Cardiac muscle cell (in vitro differentiated cells and primary cell): Measurements from ENCODE around the gene VAMP5. TPM values are rescaled to one million over a fixed set of nuclear protein-coding genes. Genes with fewer than 3 reads are reported as not detected.
"Not testable (repeated sequence)": the region's sequence is repeated elsewhere in the genome, so short reads cannot be mapped to it uniquely, and the experiment has no call there.

Experiments used
- DNase-seq, 2 donors: peaks; one replicate each; pipeline versions ENCODE4 v3.0.0 to v3.0.0-alpha.2; 2010 to 2017; ENCODE audit warnings: low read depth in 1 of 2, low spot score in 1 of 2
- H3K27ac ChIP-seq: fragments of 200-600 bp; sonication (generic); 2 replicates; pipeline ENCODE4 v1.5.1; 2016
- H3K27me3 ChIP-seq: fragments of 200-600 bp; sonication (generic); 2 replicates; pipeline ENCODE4 v1.6.0; 2016; ENCODE audit warnings: control low read depth
- H3K36me3 ChIP-seq: fragments of 200-600 bp; sonication (generic); 2 replicates; pipeline ENCODE4 v1.5.1; 2016; ENCODE audit warnings: control low read depth
- H3K4me1 ChIP-seq: fragments of 200-600 bp; sonication (generic); 2 replicates; pipeline ENCODE4 v1.8.1; 2017; ENCODE audit warnings: low read depth, mild to moderate bottlenecking, mixed run types
- H3K4me3 ChIP-seq: fragments of 200-600 bp; sonication (generic); 2 replicates; pipeline ENCODE4 v1.5.1; 2016; ENCODE audit warnings: mild to moderate bottlenecking
- H3K9me3 ChIP-seq: fragments of 200-600 bp; sonication (generic); 2 replicates; pipeline ENCODE4 v1.5.1; 2017; ENCODE audit warnings: low read depth, mild to moderate bottlenecking, control low read depth
- CTCF ChIP-seq: IDR thresholded peaks from 2 replicates; pipeline ENCODE4 v1.5.1; 2012; ENCODE audit warnings: low read depth, mild to moderate bottlenecking, low read length
- polyA plus RNA-seq: library from polyadenylated mRNA; unstranded; fragments of >200 nt; fragmentation: Nextera tagmentation; extraction: Ambion mirVana; gene quantifications from 2 replicates; pipeline ENCODE4 v1.2.1, GENCODE V29; 2016
- total RNA-seq: library from RNA; depleted of rRNA; stranded (reverse); fragments of >200 nt; gene quantifications from 2 replicates; pipeline ENCODE4 v1.2.3, GENCODE V29; 2016

VAMP5 gene
- total and polyA plus RNA-seq, 2 experiments from 2014 or later: 7.7 to 19.1 TPM

GRCh38 chr2:85611705-85612587 lies 27.7 kb downstream of the VAMP5 start, which contains the start of gene C2orf68:
Gene C2orf68, minus strand, starts transcription at chr2:85612066. Its CDS starts 82 bp downstream, at chr2:85611984.
- peak within 1 kb of the TSS; percentile 90 for H3K4me3 ChIP-seq
- H3K27ac ChIP-seq: peak within 1 kb of the TSS; percentile 74
- TF ChIP-seq CTCF: no peak
- H3K4me1 ChIP-seq: peaks cover 6% of the 10 kb centered on the region
- no peaks in the 10 kb centered on the region for H3K27me3 ChIP-seq
- peaks cover 5% of the 10 kb centered on the region for H3K36me3 ChIP-seq
- DNase-seq: peak; percentile 89 to 94
- no peaks in the 10 kb centered on the region for H3K9me3 ChIP-seq

GRCh38 chr2:85613717-85614515 lies 29.7 kb downstream of the VAMP5 start:
- TF ChIP-seq CTCF: no peak
- H3K27ac ChIP-seq: peak overlapping the region; percentile 12
- H3K36me3 ChIP-seq: peaks cover 3% of the 10 kb centered on the region
- no peak for DNase-seq
- no peaks in the 10 kb centered on the region for H3K27me3 ChIP-seq
- H3K4me3 ChIP-seq: no peak overlapping the region
- peaks cover 10% of the 10 kb centered on the region for H3K4me1 ChIP-seq
- no peaks in the 10 kb centered on the region for H3K9me3 ChIP-seq

- not testable (repeated sequence) for DNase-seq, H3K27ac ChIP-seq, H3K36me3 ChIP-seq
These were observed 30.5 kb downstream of the VAMP5 start for GRCh38 chr2:85614757-85615156.

GRCh38 chr2:85615413-85615728 lies 31.1 kb downstream of the VAMP5 start:
- DNase-seq: no peak
- Histone ChIP-seq H3K4me1 (peaks cover 10% of the 10 kb centered on the region), H3K36me3 (peaks cover 5% of the 10 kb centered on the region), H3K27ac (peak overlapping the region; percentile 85), H3K4me3 (no peak overlapping the region), H3K27me3 (no peaks in the 10 kb centered on the region), H3K9me3 (no peaks in the 10 kb centered on the region)
- TF ChIP-seq CTCF: no peak

More at GRCh38 chr2:85614757-85615156, 30.5 kb downstream of the VAMP5 start:
- not testable (repeated sequence) for H3K27me3 ChIP-seq, H3K9me3 ChIP-seq, H3K4me1 ChIP-seq, H3K4me3 ChIP-seq

- H3K36me3 ChIP-seq: peaks cover 18% of the 10 kb centered on the region
- DNase-seq, H3K27me3 ChIP-seq, H3K9me3 ChIP-seq, H3K4me3 ChIP-seq, H3K27ac ChIP-seq, H3K4me1 ChIP-seq: not testable (repeated sequence)
These were observed 33.5 kb downstream of the VAMP5 start for GRCh38 chr2:85617723-85618122.

GRCh38 chr2:85619617-85620016 lies 35.4 kb downstream of the VAMP5 start:
- H3K4me3 ChIP-seq: no peak overlapping the region
- H3K36me3 ChIP-seq: peaks cover 35% of the 10 kb centered on the region
- TF ChIP-seq CTCF: no peak

More at GRCh38 chr2:85619617-85620016, 35.4 kb downstream of the VAMP5 start:
- H3K9me3 ChIP-seq: no peaks in the 10 kb centered on the region
- no peaks in the 10 kb centered on the region for H3K27me3 ChIP-seq
- H3K27ac ChIP-seq: no peak overlapping the region
- H3K4me1 ChIP-seq: peaks cover 7% of the 10 kb centered on the region
- DNase-seq: no peak
